HFFc6 (cell line): Measurements from ENCODE around the gene RABGAP1L. TPM values are rescaled to one million over a fixed set of nuclear protein-coding genes. Genes with fewer than 3 reads are reported as not detected.
"Not testable (repeated sequence)": the region's sequence is repeated elsewhere in the genome, so short reads cannot be mapped to it uniquely, and the experiment has no call there.

ENCODE experiments used
- DNase-seq: peaks from one replicate; pipeline ENCODE4 v3.0.0-alpha.2; 2018
- H3K27ac Mint-ChIP-seq: 2 replicates; pipeline ENCODE4 v1.8.0; 2020; ENCODE audit warnings: mild to moderate bottlenecking, mixed read lengths
- H3K27me3 Mint-ChIP-seq: 2 replicates; pipeline ENCODE4 v1.8.0; 2021; ENCODE audit warnings: mild to moderate bottlenecking, moderate library complexity, mixed read lengths; ENCODE audit not compliant: insufficient read depth
- H3K36me3 Mint-ChIP-seq: 2 replicates; pipeline ENCODE4 v1.8.0; 2021; ENCODE audit warnings: low read depth, mixed read lengths
- H3K4me1 Mint-ChIP-seq: 2 replicates; pipeline ENCODE4 v1.8.0; 2020; ENCODE audit warnings: low read depth, mixed read lengths
- H3K4me3 Mint-ChIP-seq: 2 replicates; pipeline ENCODE4 v1.8.0; 2020; ENCODE audit warnings: mild to moderate bottlenecking, moderate library complexity, mixed read lengths
- H3K9me3 Mint-ChIP-seq: 2 replicates; pipeline ENCODE4 v1.8.0; 2020; ENCODE audit warnings: mild to moderate bottlenecking, mixed read lengths
- CTCF ChIP-seq: fragments of 200-600 bp; sonication (generic); IDR thresholded peaks from 2 replicates; pipeline ENCODE4 v1.5.0; 2021; ENCODE audit warnings: antibody characterized with exemption, mild to moderate bottlenecking
- total RNA-seq, 6 experiments: library from RNA; stranded (reverse); fragmentation: NEBNext Ultra II Directional; extraction: Animal tissue kit (Norgen Biotek cat#: 25700); gene quantifications; 2 replicates in 1 of 6; 3 replicates in 5 of 6; pipeline ENCODE4 v1.2.3, GENCODE V29; 2021

RABGAP1L gene
- total RNA-seq, 6 experiments from 2014 or later, result 14.5 to 16.9 (median 16.0) TPM

- Mint-ChIP-seq H3K36me3 (no peaks in the 10 kb centered on the region), H3K27ac (no peak overlapping the region), H3K4me3 (no peak overlapping the region), H3K9me3 (no peaks in the 10 kb centered on the region), H3K27me3 (no peaks in the 10 kb centered on the region), H3K4me1 (no peaks in the 10 kb centered on the region; the same call in 1 of the 2 replicates)
- no peak for DNase-seq
- no peak for TF ChIP-seq CTCF
These were observed 10.0 kb downstream of the RABGAP1L start for GRCh38 chr1:174169342-174169741.

- H3K4me1 Mint-ChIP-seq, result no peaks in the 10 kb centered on the region
- TF ChIP-seq CTCF, result no peak
- no peak overlapping the region for H3K4me3 Mint-ChIP-seq
- H3K27ac Mint-ChIP-seq, result no peak overlapping the region
- H3K9me3 Mint-ChIP-seq, result no peaks in the 10 kb centered on the region
- no peaks in the 10 kb centered on the region for H3K27me3 Mint-ChIP-seq
- H3K36me3 Mint-ChIP-seq, result no peaks in the 10 kb centered on the region
- no peak for DNase-seq
These were observed 11.8 kb downstream of the RABGAP1L start for GRCh38 chr1:174171073-174171472.

- Mint-ChIP-seq H3K4me3 (no peak overlapping the region), H3K27ac (no peak overlapping the region), H3K27me3 (no peaks in the 10 kb centered on the region), H3K9me3 (no peaks in the 10 kb centered on the region), H3K4me1 (no peaks in the 10 kb centered on the region), H3K36me3 (peaks cover 16% of the 10 kb centered on the region)
- TF ChIP-seq CTCF, result no peak
- DNase-seq, result no peak
These were observed 15.4 kb downstream of the RABGAP1L start for GRCh38 chr1:174174461-174175329.

GRCh38 chr1:174178459-174178858, 19.1 kb downstream of the RABGAP1L start:
- DNase-seq, H3K4me1 Mint-ChIP-seq, H3K9me3 Mint-ChIP-seq, H3K27me3 Mint-ChIP-seq, H3K4me3 Mint-ChIP-seq, H3K27ac Mint-ChIP-seq: not testable (repeated sequence)
- H3K36me3 Mint-ChIP-seq, result peaks cover 16% of the 10 kb centered on the region

- peaks cover 7% of the 10 kb centered on the region for H3K9me3 Mint-ChIP-seq
These were observed 30.2 kb downstream of the RABGAP1L start for GRCh38 chr1:174189428-174190062.

More at GRCh38 chr1:174189428-174190062, 30.2 kb downstream of the RABGAP1L start:
- peaks cover 2% of the 10 kb centered on the region; the same call in 1 of the 2 replicates for H3K27me3 Mint-ChIP-seq
- H3K4me1 Mint-ChIP-seq, result peaks cover 37% of the 10 kb centered on the region
- TF ChIP-seq CTCF, result no peak
- H3K36me3 Mint-ChIP-seq, result peaks cover 13% of the 10 kb centered on the region
- H3K27ac Mint-ChIP-seq, result peak overlapping the region; percentile 63
- no peak for DNase-seq
- peak overlapping the region; percentile 43; the same call in 1 of the 2 replicates for H3K4me3 Mint-ChIP-seq
